Ovary (tissue), 3 donors: ENCODE data around the gene LEMD3.
"Not testable (repeated sequence)": the region's sequence is repeated elsewhere in the genome, so short reads cannot be mapped to it uniquely, and the experiment has no call there.

Experiments used
- CTCF ChIP-seq, 3 donors: fragments of 450-650 bp in 2 of 3; fragments of 200-600 bp in 1 of 3; IDR thresholded peaks; one replicate each; pipeline versions ENCODE4 v1.5.1 to v1.8.0; 2016 to 2022; ENCODE audit warnings: antibody characterized with exemption in 3 of 3, mild to moderate bottlenecking in 1 of 3
- EP300 ChIP-seq: sonication (generic); formaldehyde crosslinking; IDR thresholded peaks from one replicate; pipeline ENCODE4 v1.6.1; 2017; ENCODE audit warnings: antibody characterized with exemption
- POLR2A ChIP-seq: fragments of 450-650 bp; IDR thresholded peaks from one replicate; pipeline ENCODE4 v1.6.1; 2017; ENCODE audit warnings: antibody characterized with exemption, mild to moderate bottlenecking, moderate library complexity
- donor health status: DM: no; HTN: no; CAD: no.

- not testable (repeated sequence) for TF ChIP-seq CTCF (IDR thresholded peaks at IDR 0.05); POLR2A; EP300
Observed at GRCh38 chr12:65285532-65285931, 116.1 kb downstream of the LEMD3 start.
